Epithelial cell of esophagus (primary cell): ENCODE results near the gene RIC8A.

ENCODE experiments used
- DNase-seq: peaks from one replicate; pipeline ENCODE4 v3.0.0; 2010; ENCODE audit warnings: low read depth
- H3K4me3 ChIP-seq: 2 replicates; pipeline ENCODE4 v1.5.1; 2011; ENCODE audit warnings: mild to moderate bottlenecking, low read length, control low read depth
- CTCF ChIP-seq: IDR thresholded peaks from 2 replicates; pipeline ENCODE4 v1.5.1; 2011; ENCODE audit warnings: low read depth, mild to moderate bottlenecking, low read length, control low read depth, inconsistent platforms; ENCODE audit not compliant: insufficient read depth; ENCODE audit errors: missing control alignments

Gene RIC8A

GRCh38 chr11:240315-240714, 32.8 kb downstream of the RIC8A start:
- TF ChIP-seq CTCF: no peak
- no peak overlapping the region for H3K4me3 ChIP-seq
- no peak for DNase-seq

GRCh38 chr11:241634-242033, 34.1 kb downstream of the RIC8A start:
- no peak for TF ChIP-seq CTCF
- DNase-seq: no peak
- no peak overlapping the region for H3K4me3 ChIP-seq

- no peak for DNase-seq
- TF ChIP-seq CTCF: no peak
- H3K4me3 ChIP-seq: no peak overlapping the region
These were observed 36.9 kb downstream of the RIC8A start for GRCh38 chr11:244376-244775.

GRCh38 chr11:249062-249461, 41.6 kb downstream of the RIC8A start:
- no peak for TF ChIP-seq CTCF
- H3K4me3 ChIP-seq: no peak overlapping the region
- no peak for DNase-seq

GRCh38 chr11:250274-250673, 42.8 kb downstream of the RIC8A start:
- DNase-seq: no peak
- TF ChIP-seq CTCF: no peak
- no peak overlapping the region for H3K4me3 ChIP-seq

GRCh38 chr11:250740-251299, 43.3 kb downstream of the RIC8A start:
- peak; percentile 76 for TF ChIP-seq CTCF
- peak; percentile 66 for DNase-seq
- no peak overlapping the region for H3K4me3 ChIP-seq

GRCh38 chr11:251550-251949, 44.0 kb downstream of the RIC8A start:
- DNase-seq: no peak
- TF ChIP-seq CTCF: no peak
- no peak overlapping the region for H3K4me3 ChIP-seq
